Neuronal stem cell (in vitro differentiated cells): ENCODE results near the gene ASCC2.
A peak's percentile ranks its signal among the peaks of the same experiment; 100 is the strongest.
"Not testable (repeated sequence)": the region's sequence is repeated elsewhere in the genome, so short reads cannot be mapped to it uniquely, and the experiment has no call there.

ENCODE experiments used
- DNase-seq: peaks from one replicate; pipeline ENCODE4 v3.0.0-alpha.2; 2013; ENCODE audit warnings: low spot score
- H2AFZ ChIP-seq: one replicate; pipeline ENCODE4 v1.6.1; 2013; ENCODE audit warnings: mild to moderate bottlenecking, low read length, inconsistent platforms
- H2AK5ac ChIP-seq: 2 replicates; pipeline ENCODE4 v1.6.1; 2013; ENCODE audit warnings: low read depth, mild to moderate bottlenecking, inconsistent platforms, low read length, moderate library complexity, mixed read lengths
- H2BK120ac ChIP-seq: 2 replicates; pipeline ENCODE4 v1.6.1; 2013; ENCODE audit warnings: low read depth, mild to moderate bottlenecking, inconsistent platforms, low read length, moderate library complexity, mixed read lengths
- H2BK12ac ChIP-seq: one replicate; pipeline ENCODE4 v1.6.1; 2013; ENCODE audit warnings: low read length, inconsistent platforms
- H2BK15ac ChIP-seq: 2 replicates; pipeline ENCODE4 v1.6.1; 2013; ENCODE audit warnings: mild to moderate bottlenecking, low read length, inconsistent platforms, mixed read lengths
- H2BK5ac ChIP-seq: one replicate; pipeline ENCODE4 v1.6.1; 2013; ENCODE audit warnings: inconsistent platforms, mild to moderate bottlenecking, low read length, moderate library complexity
- H3K14ac ChIP-seq: one replicate; pipeline ENCODE4 v1.6.1; 2013; ENCODE audit warnings: low read length, inconsistent platforms
- H3K18ac ChIP-seq: 2 replicates; pipeline ENCODE4 v1.6.1; 2013; ENCODE audit warnings: low read length, inconsistent platforms
- H3K23ac ChIP-seq: 2 replicates; pipeline ENCODE4 v1.6.1; 2013; ENCODE audit warnings: low read depth, mild to moderate bottlenecking, mixed read lengths, low read length, inconsistent platforms; ENCODE audit not compliant: poor library complexity
- H3K27ac ChIP-seq: replicated peaks from 3 replicates; pipeline ENCODE4 v1.5.1; 2013; ENCODE audit warnings: low read length, inconsistent platforms
- H3K27me3 ChIP-seq, 3 experiments: 2 replicates each; pipeline ENCODE4 v1.6.1; 2013; ENCODE audit warnings: low read length in 3 of 3, mild to moderate bottlenecking in 2 of 3, inconsistent platforms in 1 of 3, low read depth in 1 of 3, mixed read lengths in 1 of 3, moderate library complexity in 1 of 3; ENCODE audit not compliant: control insufficient read depth in 3 of 3, insufficient read depth in 3 of 3
- H3K36me3 ChIP-seq, 2 donors: replicated peaks in 1 of 2; 2 replicates each; pipeline ENCODE4 v1.6.1; 2013; ENCODE audit warnings: low read length in 2 of 2; ENCODE audit not compliant: control insufficient read depth in 2 of 2, insufficient read depth in 2 of 2
- H3K4ac ChIP-seq: 2 replicates; pipeline ENCODE4 v1.6.1; 2013; ENCODE audit warnings: inconsistent platforms, mild to moderate bottlenecking, low read length, moderate library complexity
- H3K4me1 ChIP-seq, 2 donors: 1 replicate in 1 of 2; 2 replicates in 1 of 2; pipeline ENCODE4 v1.6.1; 2013; ENCODE audit warnings: low read length in 2 of 2, low read depth in 1 of 2; ENCODE audit not compliant: control insufficient read depth in 2 of 2, insufficient read depth in 1 of 2
- H3K4me2 ChIP-seq: one replicate; pipeline ENCODE4 v1.6.1; 2013; ENCODE audit warnings: mild to moderate bottlenecking, low read length, inconsistent platforms; ENCODE audit not compliant: insufficient read depth, poor library complexity, severe bottlenecking
- H3K4me3 ChIP-seq, 2 donors: 2 replicates each; pipeline ENCODE4 v1.5.1; 2013; ENCODE audit warnings: low read length in 2 of 2, mild to moderate bottlenecking in 2 of 2, inconsistent platforms in 1 of 2, moderate library complexity in 1 of 2
- H3K79me1 ChIP-seq: one replicate; pipeline ENCODE4 v1.6.1; 2013; ENCODE audit warnings: low read depth, mild to moderate bottlenecking, inconsistent platforms, low read length, moderate library complexity
- H3K9ac ChIP-seq: one replicate; pipeline ENCODE4 v1.6.1; 2013; ENCODE audit warnings: mild to moderate bottlenecking, low read depth, low read length, inconsistent platforms; ENCODE audit not compliant: poor library complexity
- H3K9me3 ChIP-seq, 2 donors: replicated peaks in 1 of 2; 2 replicates each; pipeline versions ENCODE3 to v1.6.1; 2013; ENCODE audit warnings: low read length in 2 of 2, mild to moderate bottlenecking in 2 of 2, inconsistent platforms in 1 of 2, low read depth in 1 of 2, mixed read lengths in 1 of 2, moderate library complexity in 1 of 2; ENCODE audit not compliant: control insufficient read depth in 2 of 2, insufficient read depth in 1 of 2
- H4K8ac ChIP-seq: one replicate; pipeline ENCODE4 v1.6.1; 2013; ENCODE audit warnings: low read depth, mild to moderate bottlenecking, inconsistent platforms, low read length, moderate library complexity
- H4K91ac ChIP-seq: one replicate; pipeline ENCODE4 v1.6.1; 2013; ENCODE audit warnings: low read length, low read depth, mild to moderate bottlenecking, inconsistent platforms; ENCODE audit not compliant: poor library complexity
- WGBS, 2 donors: extraction: QIAGEN DNeasy Blood & Tissue Kit; methylation state at CpG; one replicate each; pipeline ENCODE4 v1.1.7; 2013; ENCODE audit warnings: missing lambda C conversion rate in 2 of 2, mixed read lengths in 1 of 2; ENCODE audit not compliant: insufficient read length in 2 of 2, insufficient replicate concordance in 1 of 2; ENCODE audit errors: extremely low coverage in 2 of 2; 5-methylcytosine and 5-hydroxymethylcytosine counted together

ASCC2 gene

GRCh38 chr22:29840498-29840897 is 2.4 kb upstream of the ASCC2 start:
- H3K4me2 ChIP-seq: no peak overlapping the region
- H3K27me3 ChIP-seq: no peaks in the 10 kb centered on the region
- peaks cover 2% of the 10 kb centered on the region for H3K79me1 ChIP-seq
- no peak overlapping the region for H3K4me3 ChIP-seq
- no peak overlapping the region for H3K27ac ChIP-seq
- no peak overlapping the region for H3K4ac ChIP-seq
- H4K91ac ChIP-seq: no peak overlapping the region
- H2BK5ac ChIP-seq: no peak overlapping the region
- no peak overlapping the region for H3K14ac ChIP-seq
- no peak overlapping the region for H3K23ac ChIP-seq
- no peak overlapping the region for H2BK120ac ChIP-seq
- no peak overlapping the region for H2AK5ac ChIP-seq
- H3K4me1 ChIP-seq: peaks cover 0 to 4% of the 10 kb centered on the region in 2 donors
- no peaks in the 10 kb centered on the region for H3K9me3 ChIP-seq
- H2AFZ ChIP-seq: no peak overlapping the region
- no peak overlapping the region for H3K9ac ChIP-seq
- DNase-seq: no peak
- H2BK15ac ChIP-seq: no peak overlapping the region
- no peak overlapping the region for H2BK12ac ChIP-seq
- no peak overlapping the region for H4K8ac ChIP-seq
- H3K18ac ChIP-seq: no peak overlapping the region
- peaks cover 0 to 5% of the 10 kb centered on the region in 2 donors for H3K36me3 ChIP-seq

GRCh38 chr22:29839039-29839438 is 965 bp upstream of the ASCC2 start:
- Histone ChIP-seq H3K4me2 (no peak overlapping the region), H3K36me3 (peaks cover 0 to 11% of the 10 kb centered on the region in 2 donors), H3K79me1 (peaks cover 2% of the 10 kb centered on the region), H2AFZ (peak overlapping the region; percentile 96), H2AK5ac (no peak overlapping the region), H3K27ac (no peak overlapping the region), H4K91ac (no peak overlapping the region), H3K14ac (no peak overlapping the region), H3K18ac (no peak overlapping the region), H3K4ac (no peak overlapping the region), H2BK120ac (no peak overlapping the region), H3K23ac (no peak overlapping the region), H3K4me3 (no peak overlapping the region), H4K8ac (no peak overlapping the region), H2BK12ac (no peak overlapping the region), H3K27me3 (no peaks in the 10 kb centered on the region), H2BK5ac (no peak overlapping the region), H3K9ac (no peak overlapping the region), H3K4me1 (peaks cover 0 to 4% of the 10 kb centered on the region in 2 donors), H2BK15ac (no peak overlapping the region), H3K9me3 (no peaks in the 10 kb centered on the region)
- no CpG with 5 or more reads among the region's 1 CpG for WGBS, 2 donors
- DNase-seq: no peak

GRCh38 chr22:29838599-29838956 is 504 bp upstream of the ASCC2 start:
- Histone ChIP-seq H3K14ac (no peak overlapping the region), H4K91ac (no peak overlapping the region), H3K27ac (no peak overlapping the region), H3K4me1 (peaks cover 0 to 4% of the 10 kb centered on the region in 2 donors), H2BK15ac (no peak overlapping the region), H2AFZ (peak overlapping the region; percentile 96), H3K23ac (no peak overlapping the region), H3K4me2 (peak overlapping the region; percentile 36), H3K36me3 (peaks cover 0 to 15% of the 10 kb centered on the region in 2 donors), H3K4me3 (peak overlapping the region in 1 of 2 donors; percentile 92), H3K4ac (no peak overlapping the region), H2BK5ac (no peak overlapping the region), H3K27me3 (no peaks in the 10 kb centered on the region), H3K9ac (no peak overlapping the region), H3K79me1 (peaks cover 2% of the 10 kb centered on the region), H2BK120ac (no peak overlapping the region), H4K8ac (no peak overlapping the region), H2AK5ac (no peak overlapping the region), H2BK12ac (no peak overlapping the region), H3K18ac (no peak overlapping the region), H3K9me3 (no peaks in the 10 kb centered on the region)
- no CpG with 5 or more reads among the region's 5 CpGs for whole genome bisulfite sequencing, 2 donors
- no peak for DNase-seq

GRCh38 chr22:29836791-29837370 is 1.2 kb downstream of the ASCC2 start:
- WGBS, 2 donors: no CpG with 5 or more reads among the region's 18 CpGs
- H3K14ac ChIP-seq, H2BK12ac ChIP-seq, H3K4ac ChIP-seq, H2BK120ac ChIP-seq, H3K4me2 ChIP-seq, H3K23ac ChIP-seq, H3K27ac ChIP-seq, H2BK5ac ChIP-seq, H3K79me1 ChIP-seq, H2AK5ac ChIP-seq, H4K91ac ChIP-seq, H2AFZ ChIP-seq, H2BK15ac ChIP-seq, H3K9ac ChIP-seq, H3K9me3 ChIP-seq, H4K8ac ChIP-seq, H3K27me3 ChIP-seq, H3K18ac ChIP-seq, DNase-seq, H3K4me1 ChIP-seq: not testable (repeated sequence)
- Histone ChIP-seq H3K4me3 (peak overlapping the region in 1 of 2 donors; percentile 92), H3K36me3 (peaks cover 4 to 28% of the 10 kb centered on the region in 2 donors)
